ENCODE measurements around the gene CGREF1.
A peak's percentile ranks its signal among the peaks of the same experiment; 100 is the strongest.

Gene CGREF1

DNA sequence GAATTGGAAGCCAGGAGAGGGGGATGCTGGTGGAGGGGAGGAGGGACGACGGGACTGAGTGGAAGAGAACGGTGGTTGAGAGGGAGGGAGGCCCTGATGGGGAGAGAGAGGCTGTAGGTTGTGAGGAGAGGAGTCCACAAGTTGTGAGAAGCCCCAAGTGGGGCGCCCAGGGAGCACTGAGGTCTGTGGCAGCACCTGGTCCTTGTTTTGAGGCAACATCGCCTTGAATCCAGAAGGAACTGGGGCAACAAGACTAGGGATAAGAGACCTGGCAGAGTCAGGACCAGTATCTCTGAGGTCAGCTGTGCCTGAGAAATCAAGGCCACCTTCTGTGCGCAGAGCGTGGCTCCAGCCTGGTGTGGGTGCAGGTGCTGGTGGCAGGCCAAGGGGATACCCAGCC is 19.2 kb upstream of the CGREF1 start:
- TF ChIP-seq, protein P1, sequence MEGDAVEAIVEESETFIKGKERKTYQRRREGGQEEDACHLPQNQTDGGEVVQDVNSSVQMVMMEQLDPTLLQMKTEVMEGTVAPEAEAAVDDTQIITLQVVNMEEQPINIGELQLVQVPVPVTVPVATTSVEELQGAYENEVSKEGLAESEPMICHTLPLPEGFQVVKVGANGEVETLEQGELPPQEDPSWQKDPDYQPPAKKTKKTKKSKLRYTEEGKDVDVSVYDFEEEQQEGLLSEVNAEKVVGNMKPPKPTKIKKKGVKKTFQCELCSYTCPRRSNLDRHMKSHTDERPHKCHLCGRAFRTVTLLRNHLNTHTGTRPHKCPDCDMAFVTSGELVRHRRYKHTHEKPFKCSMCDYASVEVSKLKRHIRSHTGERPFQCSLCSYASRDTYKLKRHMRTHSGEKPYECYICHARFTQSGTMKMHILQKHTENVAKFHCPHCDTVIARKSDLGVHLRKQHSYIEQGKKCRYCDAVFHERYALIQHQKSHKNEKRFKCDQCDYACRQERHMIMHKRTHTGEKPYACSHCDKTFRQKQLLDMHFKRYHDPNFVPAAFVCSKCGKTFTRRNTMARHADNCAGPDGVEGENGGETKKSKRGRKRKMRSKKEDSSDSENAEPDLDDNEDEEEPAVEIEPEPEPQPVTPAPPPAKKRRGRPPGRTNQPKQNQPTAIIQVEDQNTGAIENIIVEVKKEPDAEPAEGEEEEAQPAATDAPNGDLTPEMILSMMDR (IDR thresholded peaks at IDR 0.05; ENCODE audit: low read depth, low read length), result no peak
- no peak overlapping the region for H3K4me3 ChIP-seq (ENCODE audit: low read depth, low read length)
- in situ Hi-C loops (cut with HindIII; ENCODE audit: low sequenced_read_pairs), result no loop called here
- DNase-seq (ENCODE audit: low read depth, low spot score), result no peak

DNA sequence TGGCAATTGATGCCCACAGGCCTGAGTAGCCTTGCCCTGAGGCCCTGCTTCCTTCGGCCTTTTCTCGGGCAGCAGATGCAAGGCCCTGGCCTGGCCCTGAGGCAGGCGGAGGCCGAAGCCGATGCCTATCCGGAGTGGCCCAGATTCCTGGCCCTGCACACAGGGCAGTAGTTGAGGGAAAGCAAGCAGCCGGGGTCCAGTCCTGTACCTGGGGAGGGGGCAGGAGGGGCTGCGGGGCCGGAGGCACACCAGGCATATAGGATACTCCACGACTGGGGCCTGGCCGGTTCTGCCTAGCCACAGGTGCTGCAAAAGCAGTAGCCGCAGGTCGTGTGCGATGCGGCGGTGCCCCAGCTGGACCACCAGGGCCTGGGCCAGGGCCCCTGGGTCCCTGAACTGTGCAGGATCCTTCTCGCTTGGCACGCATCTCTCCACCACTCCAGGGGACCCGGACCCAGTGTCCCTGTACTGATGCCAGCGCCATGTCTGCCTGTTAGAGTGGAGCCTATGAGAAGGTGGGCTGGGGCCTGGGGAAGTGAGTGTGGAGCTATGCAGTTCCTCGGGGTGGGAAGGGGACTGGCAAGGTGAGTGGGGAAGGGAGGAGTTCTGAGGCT is 18.5 kb upstream of the CGREF1 start:
- H3K4me3 ChIP-seq (ENCODE audit: low read depth, low read length), result no peak overlapping the region
- DNase-seq (ENCODE audit: low read depth, low spot score), result no peak
- TF ChIP-seq, protein P1 (IDR thresholded peaks at IDR 0.05; ENCODE audit: low read depth, low read length), result no peak
- in situ Hi-C loops (cut with HindIII; ENCODE audit: low sequenced_read_pairs), result no loop called here

- H3K4me3 ChIP-seq (ENCODE audit: low read depth, low read length), result no peak overlapping the region
- DNase-seq (ENCODE audit: low read depth, low spot score), result no peak
- TF ChIP-seq, protein P1 (IDR thresholded peaks at IDR 0.05; ENCODE audit: low read depth, low read length), result no peak
- in situ Hi-C loops (cut with HindIII; ENCODE audit: low sequenced_read_pairs), result no loop called here
Observed at GRCh38 chr2:27136751-27137150, 17.8 kb upstream of the CGREF1 start.

DNA sequence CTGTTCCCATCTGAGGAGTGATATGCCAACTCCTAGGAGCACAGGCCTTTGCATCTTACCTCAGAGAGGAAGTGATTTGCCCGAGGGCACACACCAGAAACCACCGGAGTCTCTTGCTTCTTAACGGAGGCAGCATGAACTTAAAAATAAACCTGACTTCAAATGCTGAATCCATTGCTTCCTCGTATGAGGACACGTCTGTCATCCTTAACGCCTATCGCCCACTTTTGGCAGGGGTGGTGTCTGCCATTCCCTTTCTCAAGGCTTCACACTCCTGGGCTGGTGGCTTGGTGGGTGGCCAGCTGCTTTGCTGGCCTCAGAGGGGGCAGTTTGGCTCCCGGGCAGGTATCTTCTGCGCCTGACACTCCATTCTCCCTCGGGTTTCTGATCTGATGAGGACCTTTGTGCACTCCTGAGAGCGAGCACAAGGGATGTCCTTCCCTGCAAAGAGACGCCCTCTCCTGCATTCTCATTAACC is 16.6 kb upstream of the CGREF1 start:
- H3K4me3 ChIP-seq (ENCODE audit: low read depth, low read length), result no peak overlapping the region
- in situ Hi-C loops (cut with HindIII; ENCODE audit: low sequenced_read_pairs), result no loop called here
- TF ChIP-seq, protein P1 (IDR thresholded peaks at IDR 0.05; ENCODE audit: low read depth, low read length), result no peak
- DNase-seq (ENCODE audit: low read depth, low spot score), result no peak

DNA sequence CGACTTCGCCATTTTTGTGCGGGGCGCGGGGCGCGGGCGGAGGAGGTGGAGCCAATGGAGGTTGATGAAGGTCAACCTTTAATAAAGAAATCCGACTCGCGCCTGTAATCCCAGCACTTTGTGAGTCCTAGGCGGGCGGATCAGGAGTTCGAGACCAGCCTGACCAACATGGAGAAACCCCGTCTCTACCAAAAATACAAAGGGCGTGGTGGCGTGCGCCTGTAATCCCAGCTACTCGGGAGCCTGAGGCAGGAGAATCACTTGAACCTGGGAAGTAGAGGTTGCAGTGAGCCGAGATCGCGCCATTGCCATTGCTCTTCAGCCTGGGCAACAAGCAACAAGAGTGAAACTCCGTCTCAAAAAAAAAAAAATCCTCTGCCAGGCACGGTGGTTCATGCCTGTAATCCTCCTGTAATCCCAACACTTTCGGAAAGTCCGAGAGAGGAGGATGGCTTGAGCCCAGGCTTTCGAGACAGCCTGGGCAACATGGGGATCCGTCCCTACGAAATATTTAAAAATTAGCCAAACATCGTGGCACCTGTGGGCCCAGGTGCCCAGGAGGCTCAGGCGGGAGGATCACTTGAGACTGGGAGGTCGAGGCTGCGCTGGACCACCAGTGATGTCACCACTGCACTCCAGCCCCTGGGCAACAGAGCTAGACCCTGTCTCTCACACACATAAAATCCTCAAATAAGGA is 16.0 kb upstream of the CGREF1 start:
- TF ChIP-seq, protein P1 (IDR thresholded peaks at IDR 0.05; ENCODE audit: low read depth, low read length), result no peak
- H3K4me3 ChIP-seq (ENCODE audit: low read depth, low read length), result peak overlapping the region; percentile 25
- in situ Hi-C loops (cut with HindIII; ENCODE audit: low sequenced_read_pairs), result no loop called here
- DNase-seq (ENCODE audit: low read depth, low spot score), result no peak

DNA sequence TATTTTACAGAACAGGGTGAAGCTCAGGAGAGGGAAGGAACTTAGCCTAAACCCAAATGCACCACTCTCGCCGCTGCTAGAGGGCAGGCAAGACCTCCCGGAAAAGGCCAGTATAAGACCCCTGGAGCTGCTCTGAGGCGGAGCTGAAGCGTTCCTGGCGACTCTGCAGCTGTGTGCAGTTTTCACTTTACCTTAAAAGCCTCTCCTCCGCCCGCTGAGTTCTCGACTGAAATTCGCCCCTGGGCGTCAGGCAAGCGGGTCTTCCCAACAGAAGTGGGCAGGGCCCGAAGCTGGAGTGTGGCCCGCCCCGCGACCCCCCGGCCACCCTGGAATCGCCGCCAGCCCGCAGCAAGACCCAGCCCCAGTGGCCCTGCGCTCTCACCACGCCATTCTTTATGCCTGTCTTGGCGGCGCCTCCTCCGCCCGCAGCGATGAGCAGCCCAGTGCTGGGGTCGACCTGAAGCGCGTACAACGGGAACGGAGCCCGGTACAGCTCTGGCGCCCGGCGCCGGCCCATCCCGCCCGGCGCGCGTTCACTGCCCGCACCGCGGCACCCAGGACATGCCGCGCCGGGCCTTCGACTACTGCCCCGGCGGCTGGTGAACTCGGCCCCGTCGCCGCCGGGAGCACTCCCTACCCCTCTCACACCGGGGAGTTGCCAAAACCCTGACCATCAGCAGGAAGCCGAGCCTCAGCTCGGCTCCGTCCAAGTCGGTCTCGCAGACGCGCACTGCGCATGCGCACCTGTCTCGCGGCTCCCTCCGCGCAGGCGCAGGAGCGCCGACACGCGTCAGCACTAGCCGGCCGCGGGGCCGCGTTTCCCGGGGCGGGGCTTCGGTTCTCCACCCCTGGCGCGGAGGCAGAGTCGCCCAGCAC is 15.2 kb upstream of the CGREF1 start, which contains the start of gene PREB:
Gene PREB (minus strand): TSS at position 732 of the 876 bp plus-strand sequence. CDS start 215 bp downstream, at position 517.
- TF ChIP-seq, protein P1 (IDR thresholded peaks at IDR 0.05; ENCODE audit: low read depth, low read length), result peak; percentile 44
- peak; percentile 96 for DNase-seq (ENCODE audit: low read depth, low spot score)
- peak within 1 kb of the TSS; percentile 75 for H3K4me3 ChIP-seq (ENCODE audit: low read depth, low read length)
- in situ Hi-C loops (cut with HindIII; ENCODE audit: low sequenced_read_pairs), result no loop called here
